Measurements from ENCODE around the gene COG8. TPM values are rescaled to one million over a fixed set of nuclear protein-coding genes. Genes with fewer than 3 reads are reported as not detected.

The COG8 gene
- total and polyA plus RNA-seq, 2 experiments from 2014 or later, result 21.4 to 79.9 TPM

- H3K4me2 ChIP-seq, result peak overlapping the region; percentile 92
- peak overlapping the region; percentile 49; the same call in 1 of the 2 replicates for H3K27ac Mint-ChIP-seq
- peaks cover 18% of the 10 kb centered on the region for H4K20me1 ChIP-seq (replicated peaks; ENCODE audit: insufficient read depth)
- H3K27me3 ChIP-seq (ENCODE audit: insufficient read depth), result no peaks in the 10 kb centered on the region
- no peak for TF ChIP-seq ZNF114 (CRISPR knock-in tag; IDR thresholded peaks at IDR 0.05)
- TF ChIP-seq CTCF (conservative IDR thresholded peaks at IDR 0.05; ENCODE audit: low read depth in 2 of 2), result peak; percentile 23 to 60; a peak in 2 of 4 replicates
- no peak overlapping the region for H3K27ac ChIP-seq (ENCODE audit: low read depth)
- H3K4me3 ChIP-seq, result peak overlapping the region; percentile 89
- ATAC-seq (peak; percentile 70), DNase-seq (ENCODE audit: low spot score) (peak; percentile 75)
- peaks cover 5% of the 10 kb centered on the region for H3K4me1 Mint-ChIP-seq
- H2AFZ ChIP-seq, result peak overlapping the region; percentile 80
- no peaks in the 10 kb centered on the region for H3K9me2 ChIP-seq (ENCODE audit: insufficient read depth)
- 0 out of 2 replicates have a peak, but pooled peaks cover 3% of the 10 kb centered on the region for H3K4me1 ChIP-seq (ENCODE audit: insufficient read depth)
- H3K36me3 ChIP-seq (ENCODE audit: insufficient read depth), result no peaks in the 10 kb centered on the region; the same call in 1 of the 2 replicates
- peaks cover 5% of the 10 kb centered on the region; the same call in 1 of the 2 replicates for H3F3A ChIP-seq (replicated peaks; ENCODE audit: low read depth)
- H3K27me3 Mint-ChIP-seq (ENCODE audit: insufficient read depth, low read depth, poor library complexity), result peaks cover 11% of the 10 kb centered on the region
- H3K9me3 Mint-ChIP-seq, result no peaks in the 10 kb centered on the region
- peaks cover 20% of the 10 kb centered on the region for H3K36me3 Mint-ChIP-seq (ENCODE audit: low read depth)
- peaks cover 26% of the 10 kb centered on the region for H3K79me2 ChIP-seq (replicated peaks; ENCODE audit: insufficient read depth)
- peak overlapping the region; percentile 98 for H3K4me3 Mint-ChIP-seq
Observed at GRCh38 chr16:69311533-69312387, 27.6 kb downstream of the COG8 start.

GRCh38 chr16:69310653-69311532 is 28.5 kb downstream of the COG8 start, which contains the start of gene VPS4A:
Gene VPS4A (plus strand): TSS chr16:69311350. CDS start chr16:69311512, 162 bp downstream.
- Mint-ChIP-seq H3K9me3 (no peaks in the 10 kb centered on the region), H3K27me3 (ENCODE audit: insufficient read depth, low read depth, poor library complexity) (peaks cover 11% of the 10 kb centered on the region), H3K36me3 (ENCODE audit: low read depth) (peaks cover 11% of the 10 kb centered on the region), H3K4me3 (peak within 1 kb of the TSS; percentile 98), H3K27ac (peak within 1 kb of the TSS; percentile 83), H3K4me1 (peaks cover 5% of the 10 kb centered on the region)
- peak; percentile 84 for ATAC-seq
- Histone ChIP-seq H2AFZ (peak within 1 kb of the TSS; percentile 97), H3K4me2 (peak within 1 kb of the TSS; percentile 92), H3K36me3 (ENCODE audit: insufficient read depth) (no peaks in the 10 kb centered on the region; the same call in 1 of the 2 replicates), H3K27me3 (ENCODE audit: insufficient read depth) (no peaks in the 10 kb centered on the region), H3F3A (replicated peaks; ENCODE audit: low read depth) (peaks cover 5% of the 10 kb centered on the region; the same call in 1 of the 2 replicates), H3K4me1 (ENCODE audit: insufficient read depth) (0 out of 2 replicates have a peak, but pooled peaks cover 3% of the 10 kb centered on the region), H3K9me2 (ENCODE audit: insufficient read depth) (no peaks in the 10 kb centered on the region), H3K4me3 (peak within 1 kb of the TSS; percentile 89), H3K79me2 (replicated peaks; ENCODE audit: insufficient read depth) (peaks cover 26% of the 10 kb centered on the region), H3K27ac (ENCODE audit: low read depth) (peak within 1 kb of the TSS; percentile 90), H4K20me1 (replicated peaks; ENCODE audit: insufficient read depth) (peaks cover 18% of the 10 kb centered on the region)
- peak; percentile 98 for DNase-seq (ENCODE audit: low spot score)
- TF ChIP-seq ZNF114 (CRISPR knock-in tag; IDR thresholded peaks at IDR 0.05), result no peak
- no peak for TF ChIP-seq CREB1 (CRISPR knock-in tag; IDR thresholded peaks at IDR 0.05; ENCODE audit: low read depth)
- TF ChIP-seq ZNF331 (CRISPR knock-in tag; IDR thresholded peaks at IDR 0.05; ENCODE audit: low read depth), result no peak
- TF ChIP-seq POLR2AphosphoS5 (IDR thresholded peaks at IDR 0.05; ENCODE audit: low read depth), result peak; percentile 66
- no peak for TF ChIP-seq EZH2 (IDR thresholded peaks at IDR 0.05; ENCODE audit: low read depth, unreplicated experiment)
- TF ChIP-seq CTCF (conservative IDR thresholded peaks at IDR 0.05; ENCODE audit: low read depth in 2 of 2), result peak; percentile 56 to 88
- no peak for TF ChIP-seq ETS1 (IDR thresholded peaks at IDR 0.05)
- TF ChIP-seq EZH2phosphoT487 (IDR thresholded peaks at IDR 0.05; ENCODE audit: unreplicated experiment), result no peak

Data from GM23338 (cell line).